Astrocyte (in vitro differentiated cells and primary cell): ENCODE measurements around the gene WDR7. TPM values are rescaled to one million over a fixed set of nuclear protein-coding genes. Genes with fewer than 3 reads are reported as not detected.

Experiments used
- DNase-seq: peaks from one replicate; pipeline ENCODE4 v3.0.0-alpha.2; 2010; ENCODE audit warnings: low read depth
- FAIRE-seq: peaks from 2 replicates; lab custom pipeline; 2011; peaks lifted over from hg19 to GRCh38; lab: Jason Lieb, UNC
- H2AFZ ChIP-seq: 2 replicates; pipeline ENCODE4 v1.6.0; 2012; ENCODE audit warnings: low read depth, low read length, inconsistent platforms
- H3K27ac ChIP-seq: 2 replicates; pipeline ENCODE4 v1.5.1; 2011; ENCODE audit warnings: low read depth, low read length, inconsistent platforms
- H3K27me3 ChIP-seq: 2 replicates; pipeline ENCODE4 v1.6.0; 2011; ENCODE audit warnings: low read length, inconsistent platforms; ENCODE audit not compliant: insufficient read depth
- H3K36me3 ChIP-seq: 2 replicates; pipeline ENCODE4 v1.5.1; 2011; ENCODE audit warnings: low read length, inconsistent platforms; ENCODE audit not compliant: insufficient read depth
- H3K4me1 ChIP-seq: 2 replicates; pipeline ENCODE4 v1.5.1; 2011; ENCODE audit warnings: low read length, inconsistent platforms; ENCODE audit not compliant: insufficient read depth
- H3K4me2 ChIP-seq: 2 replicates; pipeline ENCODE4 v1.6.0; 2012; ENCODE audit warnings: low read length, inconsistent platforms
- H3K4me3 ChIP-seq: 2 replicates; pipeline ENCODE4 v1.5.1; 2011; ENCODE audit warnings: low read depth, mild to moderate bottlenecking, low read length, inconsistent platforms; ENCODE audit not compliant: insufficient read depth
- H3K79me2 ChIP-seq: 2 replicates; pipeline ENCODE4 v1.6.0; 2012; ENCODE audit warnings: mild to moderate bottlenecking, low read length, inconsistent platforms; ENCODE audit not compliant: insufficient read depth
- H3K9ac ChIP-seq: 2 replicates; pipeline ENCODE4 v1.6.0; 2012; ENCODE audit warnings: mild to moderate bottlenecking, low read length, inconsistent platforms
- H3K9me3 ChIP-seq: 2 replicates; pipeline ENCODE4 v1.5.1; 2012; ENCODE audit warnings: low read depth, mild to moderate bottlenecking, low read length, inconsistent platforms; ENCODE audit not compliant: insufficient read depth
- H4K20me1 ChIP-seq: 2 replicates; pipeline ENCODE4 v1.6.0; 2012; ENCODE audit warnings: low read length, inconsistent platforms; ENCODE audit not compliant: insufficient read depth
- H3K27ac Mint-ChIP-seq: one replicate; pipeline ENCODE4 v1.8.0; 2021; ENCODE audit warnings: mild to moderate bottlenecking, mixed read lengths; ENCODE audit not compliant: unreplicated experiment
- H3K27me3 Mint-ChIP-seq: one replicate; pipeline ENCODE4 v1.8.0; 2021; ENCODE audit warnings: low read depth, mixed read lengths; ENCODE audit not compliant: unreplicated experiment
- H3K36me3 Mint-ChIP-seq: one replicate; pipeline ENCODE4 v1.8.0; 2021; ENCODE audit warnings: low read depth, mixed read lengths; ENCODE audit not compliant: unreplicated experiment
- H3K4me1 Mint-ChIP-seq: one replicate; pipeline ENCODE4 v1.8.0; 2021; ENCODE audit warnings: low read depth, mixed read lengths; ENCODE audit not compliant: unreplicated experiment
- H3K4me3 Mint-ChIP-seq: one replicate; pipeline ENCODE4 v1.8.0; 2021; ENCODE audit warnings: mild to moderate bottlenecking, moderate library complexity, mixed read lengths; ENCODE audit not compliant: unreplicated experiment
- H3K9me3 Mint-ChIP-seq: one replicate; pipeline ENCODE4 v1.8.0; 2021; ENCODE audit warnings: mild to moderate bottlenecking, mixed read lengths; ENCODE audit not compliant: unreplicated experiment
- CTCF ChIP-seq: IDR thresholded peaks from 2 replicates; pipeline ENCODE4 v1.5.1; 2011; ENCODE audit warnings: low read depth, mild to moderate bottlenecking, inconsistent platforms, low read length, moderate library complexity; ENCODE audit not compliant: insufficient read depth
- EZH2 ChIP-seq: IDR thresholded peaks from 2 replicates; pipeline ENCODE4 v1.6.1; 2012; ENCODE audit warnings: mild to moderate bottlenecking, low read length, inconsistent platforms; ENCODE audit not compliant: insufficient read depth
- total RNA-seq: library from RNA; stranded (reverse); gene quantifications from 2 replicates; pipeline ENCODE4 v1.2.1, GENCODE V29; 2021

Gene WDR7
- total RNA-seq, 1 donor from 2014 or later: 16.9 TPM

DNA sequence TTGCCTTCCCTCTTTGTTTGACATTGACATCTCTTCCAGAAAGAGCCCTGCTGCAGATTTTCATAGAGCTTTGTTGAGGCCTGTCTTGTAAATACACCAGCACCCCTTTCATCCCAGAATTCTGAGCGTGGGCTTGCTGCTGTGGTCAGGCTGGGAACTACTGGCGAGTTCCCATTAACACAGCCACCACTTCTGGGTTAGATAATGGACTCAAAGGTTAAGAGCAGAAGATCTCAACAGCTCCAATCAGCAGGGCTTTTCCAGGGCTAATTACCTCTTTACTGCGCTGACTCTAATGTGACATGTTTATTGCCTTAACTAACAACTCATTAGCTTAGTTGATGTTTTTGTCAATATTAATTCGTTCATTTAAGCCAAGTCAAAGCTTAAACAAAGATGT is 259.8 kb downstream of the WDR7 start:
- no peaks in the 10 kb centered on the region for H3K9me3 Mint-ChIP-seq
- FAIRE-seq: no peak

GRCh38 chr18:56913941-56914340 is 262.8 kb downstream of the WDR7 start:
- Histone ChIP-seq H3K79me2 (no peaks in the 10 kb centered on the region), H3K36me3 (no peaks in the 10 kb centered on the region), H3K27ac (no peak overlapping the region), H3K4me2 (no peak overlapping the region), H3K4me3 (no peak overlapping the region), H3K9me3 (no peaks in the 10 kb centered on the region), H3K4me1 (no peaks in the 10 kb centered on the region), H3K27me3 (no peaks in the 10 kb centered on the region), H4K20me1 (no peaks in the 10 kb centered on the region), H3K9ac (no peak overlapping the region), H2AFZ (no peak overlapping the region)
- FAIRE-seq (no peak), DNase-seq (no peak)
- Mint-ChIP-seq H3K36me3 (no peaks in the 10 kb centered on the region), H3K27me3 (no peaks in the 10 kb centered on the region), H3K4me1 (no peaks in the 10 kb centered on the region), H3K27ac (no peak overlapping the region), H3K9me3 (no peaks in the 10 kb centered on the region), H3K4me3 (no peak overlapping the region)
- TF ChIP-seq EZH2 (no peak), CTCF (no peak)

More for the DNA sequence above, 259.8 kb downstream of the WDR7 start:
- no peaks in the 10 kb centered on the region for H4K20me1 ChIP-seq
- Mint-ChIP-seq H3K4me3 (no peak overlapping the region), H3K27me3 (no peaks in the 10 kb centered on the region), H3K4me1 (no peaks in the 10 kb centered on the region), H3K27ac (no peak overlapping the region), H3K36me3 (no peaks in the 10 kb centered on the region)
- no peak for DNase-seq
- H3K4me3 ChIP-seq: no peak overlapping the region
- no peaks in the 10 kb centered on the region for H3K9me3 ChIP-seq
- no peak overlapping the region for H3K27ac ChIP-seq
- no peaks in the 10 kb centered on the region for H3K4me1 ChIP-seq
- no peaks in the 10 kb centered on the region for H3K79me2 ChIP-seq
- no peak overlapping the region for H3K4me2 ChIP-seq
- no peak overlapping the region for H2AFZ ChIP-seq
- no peaks in the 10 kb centered on the region for H3K36me3 ChIP-seq
- no peaks in the 10 kb centered on the region for H3K27me3 ChIP-seq
- no peak for TF ChIP-seq EZH2
- TF ChIP-seq CTCF: no peak
- no peak overlapping the region for H3K9ac ChIP-seq

GRCh38 chr18:56919190-56919589 is 268.0 kb downstream of the WDR7 start:
- peak; percentile 66 for FAIRE-seq
- no peak overlapping the region for H3K4me3 Mint-ChIP-seq
- no peaks in the 10 kb centered on the region for H3K79me2 ChIP-seq

More at GRCh38 chr18:56919190-56919589, 268.0 kb downstream of the WDR7 start:
- Mint-ChIP-seq H3K4me1 (peaks cover 8% of the 10 kb centered on the region), H3K27ac (no peak overlapping the region), H3K36me3 (no peaks in the 10 kb centered on the region), H3K9me3 (no peaks in the 10 kb centered on the region), H3K27me3 (no peaks in the 10 kb centered on the region)
- Histone ChIP-seq H4K20me1 (no peaks in the 10 kb centered on the region), H3K4me3 (no peak overlapping the region), H3K36me3 (no peaks in the 10 kb centered on the region), H3K9ac (no peak overlapping the region), H3K4me1 (no peaks in the 10 kb centered on the region), H3K27ac (no peak overlapping the region), H3K4me2 (no peak overlapping the region), H2AFZ (no peak overlapping the region), H3K9me3 (no peaks in the 10 kb centered on the region), H3K27me3 (no peaks in the 10 kb centered on the region)
- TF ChIP-seq EZH2 (no peak), CTCF (no peak)
- no peak for DNase-seq
